Prostate gland (tissue), 2 donors: Measurements from ENCODE around the gene SF3A2.

Source experiments
- POLR2A ChIP-seq: fragments of 450-650 bp; IDR thresholded peaks from one replicate; pipeline ENCODE4 v1.6.1; 2016; ENCODE audit warnings: antibody characterized with exemption, mild to moderate bottlenecking
- POLR2AphosphoS5 ChIP-seq: sonication (generic); formaldehyde crosslinking; IDR thresholded peaks from one replicate; pipeline ENCODE4 v1.6.1; 2017; ENCODE audit warnings: antibody characterized with exemption
- TF ChIP-seq, protein P1 (sequence below), 4 experiments: fragments of 200-600 bp in 2 of 4; fragments of 450-650 bp in 2 of 4; sonication (generic) in 2 of 4; IDR thresholded peaks; 1 replicate in 3 of 4; 2 replicates in 1 of 4; pipeline ENCODE4 v1.5.1; 2016 to 2019; ENCODE audit warnings: antibody characterized with exemption in 4 of 4, mild to moderate bottlenecking in 2 of 4, moderate library complexity in 2 of 4

DNA sequence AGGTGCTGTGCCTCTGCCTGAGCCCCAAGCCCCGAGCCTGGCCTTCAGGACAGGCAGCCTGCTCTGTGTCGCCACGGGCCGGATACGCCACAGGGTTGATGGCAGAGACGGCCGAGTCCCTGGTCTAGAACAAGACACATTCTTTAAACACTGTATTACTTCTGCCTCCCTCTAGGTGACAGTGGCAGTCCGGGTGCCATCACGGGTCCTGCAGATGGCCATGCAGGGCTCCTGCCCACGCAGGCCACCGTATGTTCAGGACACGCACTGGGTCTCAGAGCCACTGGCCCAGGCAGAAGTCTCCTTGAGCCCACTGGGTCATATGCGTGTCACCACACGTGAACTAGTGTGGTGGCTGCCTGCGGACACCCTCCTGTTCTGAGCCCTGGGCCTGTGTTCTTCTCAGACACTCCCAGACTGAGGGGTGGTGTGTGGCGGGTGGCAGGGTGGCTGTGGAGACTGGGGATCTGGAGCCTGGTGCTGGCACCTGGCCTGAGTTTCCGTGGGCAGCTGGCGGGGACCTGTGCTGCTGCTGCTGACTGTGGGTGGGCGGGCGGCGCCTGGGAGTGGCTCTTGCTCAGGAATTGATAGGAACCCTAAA lies 4.9 kb upstream of the SF3A2 start:
- TF ChIP-seq, protein P1, sequence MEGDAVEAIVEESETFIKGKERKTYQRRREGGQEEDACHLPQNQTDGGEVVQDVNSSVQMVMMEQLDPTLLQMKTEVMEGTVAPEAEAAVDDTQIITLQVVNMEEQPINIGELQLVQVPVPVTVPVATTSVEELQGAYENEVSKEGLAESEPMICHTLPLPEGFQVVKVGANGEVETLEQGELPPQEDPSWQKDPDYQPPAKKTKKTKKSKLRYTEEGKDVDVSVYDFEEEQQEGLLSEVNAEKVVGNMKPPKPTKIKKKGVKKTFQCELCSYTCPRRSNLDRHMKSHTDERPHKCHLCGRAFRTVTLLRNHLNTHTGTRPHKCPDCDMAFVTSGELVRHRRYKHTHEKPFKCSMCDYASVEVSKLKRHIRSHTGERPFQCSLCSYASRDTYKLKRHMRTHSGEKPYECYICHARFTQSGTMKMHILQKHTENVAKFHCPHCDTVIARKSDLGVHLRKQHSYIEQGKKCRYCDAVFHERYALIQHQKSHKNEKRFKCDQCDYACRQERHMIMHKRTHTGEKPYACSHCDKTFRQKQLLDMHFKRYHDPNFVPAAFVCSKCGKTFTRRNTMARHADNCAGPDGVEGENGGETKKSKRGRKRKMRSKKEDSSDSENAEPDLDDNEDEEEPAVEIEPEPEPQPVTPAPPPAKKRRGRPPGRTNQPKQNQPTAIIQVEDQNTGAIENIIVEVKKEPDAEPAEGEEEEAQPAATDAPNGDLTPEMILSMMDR (IDR thresholded peaks at IDR 0.05), result no peak
- TF ChIP-seq POLR2A (no peak), POLR2AphosphoS5 (no peak)
